HG03196 (cell line): Measurements from ENCODE around the gene ADAMTSL2.

Experiments
- ATAC-seq: cut with Tn5 transposase; IDR thresholded peaks from one replicate; pipeline ENCODE4 v1.9.1; 2021; ENCODE audit not compliant: unreplicated experiment

The ADAMTSL2 gene

GRCh38 chr9:133618726-133619125, 84.2 kb downstream of the ADAMTSL2 start:
- no peak for ATAC-seq

GRCh38 chr9:133619791-133620190, 85.3 kb downstream of the ADAMTSL2 start:
- ATAC-seq: no peak

GRCh38 chr9:133621725-133622267, 87.3 kb downstream of the ADAMTSL2 start:
- ATAC-seq: no peak

GRCh38 chr9:133622555-133622954, 88.1 kb downstream of the ADAMTSL2 start:
- ATAC-seq: no peak
